GM18873 (cell line): ENCODE data around the gene HBEGF.

Experiments used
- ATAC-seq: cut with Tn5 transposase; IDR thresholded peaks from one replicate; pipeline ENCODE4 v1.9.1; 2021; ENCODE audit warnings: mild to moderate bottlenecking, moderate library complexity, moderate number of reproducible peaks; ENCODE audit not compliant: unreplicated experiment, low FRiP score

Gene HBEGF

DNA sequence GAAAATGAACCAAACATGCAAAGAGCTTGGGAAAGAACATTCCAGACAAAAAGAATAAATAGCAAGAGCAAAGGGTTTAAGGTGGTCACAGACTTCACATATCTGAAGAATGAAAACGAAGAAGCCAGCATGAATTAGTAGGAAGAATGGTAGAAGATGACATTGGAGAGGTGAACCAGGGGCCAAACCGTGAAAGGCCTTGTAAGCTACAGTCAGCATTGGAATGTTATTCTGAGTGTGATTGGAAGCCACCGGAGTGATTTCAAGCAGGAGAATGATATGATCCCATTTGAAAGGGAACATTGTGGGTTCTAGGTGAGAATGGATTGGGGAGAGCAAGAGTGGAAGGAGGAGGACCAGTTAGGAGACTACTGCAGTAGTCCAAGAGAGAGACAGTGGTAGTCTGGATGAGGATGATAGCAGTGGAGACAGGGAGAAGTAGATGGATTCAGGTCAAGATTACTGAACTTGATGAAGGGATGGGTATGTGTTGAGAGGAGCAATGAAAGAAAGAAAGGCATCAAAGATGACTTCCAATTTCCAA lies 36.6 kb downstream of the HBEGF start:
- ATAC-seq, result no peak

DNA sequence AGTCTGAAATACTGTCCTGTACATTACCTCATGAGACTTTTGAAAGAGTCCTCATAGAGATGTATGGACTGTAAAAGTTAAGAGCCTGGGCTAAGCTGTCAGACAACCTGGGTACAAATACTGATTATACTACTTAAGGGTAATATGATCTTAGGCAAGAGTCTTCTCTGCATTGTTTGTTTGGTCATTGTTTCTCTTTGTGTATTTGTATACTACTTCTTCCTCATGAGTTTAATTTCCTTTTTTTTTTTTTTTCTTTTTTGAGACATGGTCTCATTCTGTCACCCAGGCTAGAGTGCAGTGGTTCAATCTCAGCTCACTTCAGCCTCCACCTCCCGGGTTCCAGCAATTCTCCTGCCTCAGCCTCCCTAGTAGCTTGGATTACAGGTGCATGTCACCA lies 40.9 kb downstream of the HBEGF start:
- no peak for ATAC-seq

DNA sequence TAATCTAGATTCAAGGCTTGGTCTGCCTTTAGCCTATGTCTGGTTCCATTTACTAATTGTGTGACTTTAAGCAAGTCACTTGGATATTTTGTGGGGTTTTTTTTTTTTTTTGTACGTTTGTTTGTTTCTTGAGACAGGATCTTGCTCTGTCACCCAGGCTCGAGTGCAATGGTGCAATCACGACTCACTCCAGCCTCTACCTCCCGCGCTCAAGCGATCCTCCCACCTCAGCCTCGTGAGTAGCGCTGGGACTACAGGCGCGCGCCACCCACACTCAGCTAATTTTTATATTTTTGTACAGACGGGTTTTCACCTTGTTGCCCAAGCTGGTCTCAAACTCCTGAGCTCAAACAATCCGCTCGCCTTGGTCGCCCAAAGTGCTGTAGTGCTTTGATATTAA lies 42.4 kb downstream of the HBEGF start:
- no peak for ATAC-seq

DNA sequence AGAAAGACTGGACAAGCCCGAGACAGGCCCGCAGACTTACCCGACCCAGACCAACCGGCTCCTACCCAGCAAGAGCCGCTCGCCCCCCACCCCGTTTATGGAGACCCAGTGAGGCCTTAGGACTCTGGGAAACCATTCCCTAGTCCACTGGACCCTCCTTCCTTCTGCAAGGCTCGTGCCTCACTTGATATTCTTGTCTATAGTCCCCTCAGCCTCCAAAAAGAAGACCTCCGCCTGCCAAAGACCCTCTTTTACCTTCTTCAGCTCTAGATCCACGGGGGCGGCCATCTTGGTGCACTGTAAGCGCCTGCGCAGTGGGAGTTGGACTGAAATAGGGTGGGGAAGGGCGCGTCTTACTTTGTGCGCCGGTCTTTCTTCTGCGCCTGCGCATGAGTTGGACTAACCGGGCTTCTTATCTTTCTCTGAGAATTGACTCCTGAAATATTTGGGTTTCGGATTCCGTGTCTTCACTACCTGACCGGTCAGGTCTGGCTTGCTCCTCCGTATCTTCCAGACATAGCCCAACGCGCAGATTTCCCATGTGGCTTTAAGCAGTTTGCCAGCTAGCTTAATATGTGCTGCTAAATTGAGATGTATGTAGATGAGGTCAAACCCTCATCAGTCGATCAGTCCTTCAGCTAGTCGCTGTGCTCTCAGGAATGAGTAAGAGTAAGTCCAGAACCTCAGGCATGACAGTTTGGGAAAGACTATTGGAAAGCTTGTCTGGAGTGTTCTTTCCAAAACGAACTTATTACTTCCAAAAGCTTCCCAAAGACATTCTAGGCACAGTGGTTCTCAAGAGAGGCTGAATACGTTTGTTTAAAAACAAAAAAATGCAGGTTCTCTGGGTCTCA lies 43.4 kb downstream of the HBEGF start, which contains the start of gene PFDN1:
TSS of gene PFDN1 (minus strand) at position 316 of the 854 bp plus-strand sequence. CDS start at position 288, 28 bp downstream.
- peak; percentile 89 for ATAC-seq

DNA sequence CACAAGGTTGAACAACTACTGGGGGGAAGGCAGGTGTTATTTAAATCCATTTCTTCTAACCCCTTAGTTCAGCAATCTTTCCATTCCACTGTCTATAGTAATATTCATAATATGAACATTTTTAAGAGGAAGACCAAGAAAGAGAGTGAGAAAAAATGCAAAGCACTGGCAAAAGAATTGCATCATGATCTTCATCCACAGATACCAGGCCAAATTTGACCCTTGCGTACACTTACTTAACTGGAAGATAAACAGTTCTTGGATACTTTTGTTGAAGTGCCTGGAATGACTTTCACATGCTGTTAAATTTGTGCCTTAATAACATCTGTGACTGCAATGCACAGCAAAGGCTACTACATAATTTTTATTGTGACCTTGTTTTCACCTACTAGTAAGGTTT lies 45.3 kb downstream of the HBEGF start:
- ATAC-seq, result no peak

DNA sequence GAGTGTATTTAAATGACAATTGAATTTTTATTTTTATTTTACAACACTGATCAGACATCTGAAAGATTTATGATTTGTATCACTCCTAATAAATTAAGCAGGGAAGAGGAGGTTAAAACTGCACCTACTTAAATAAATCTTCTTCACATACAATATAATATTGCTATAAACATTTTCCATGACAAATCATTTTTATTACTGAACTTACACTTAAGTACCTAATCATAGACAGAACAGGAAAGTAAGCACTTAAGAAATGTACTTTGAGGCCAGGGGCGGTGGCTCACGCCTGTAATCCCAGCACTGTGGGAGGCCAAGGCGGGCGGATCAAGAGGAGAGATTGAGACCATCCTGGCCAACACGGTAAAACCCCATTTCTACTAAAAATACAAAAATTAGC lies 47.3 kb downstream of the HBEGF start:
- ATAC-seq, result no peak

DNA sequence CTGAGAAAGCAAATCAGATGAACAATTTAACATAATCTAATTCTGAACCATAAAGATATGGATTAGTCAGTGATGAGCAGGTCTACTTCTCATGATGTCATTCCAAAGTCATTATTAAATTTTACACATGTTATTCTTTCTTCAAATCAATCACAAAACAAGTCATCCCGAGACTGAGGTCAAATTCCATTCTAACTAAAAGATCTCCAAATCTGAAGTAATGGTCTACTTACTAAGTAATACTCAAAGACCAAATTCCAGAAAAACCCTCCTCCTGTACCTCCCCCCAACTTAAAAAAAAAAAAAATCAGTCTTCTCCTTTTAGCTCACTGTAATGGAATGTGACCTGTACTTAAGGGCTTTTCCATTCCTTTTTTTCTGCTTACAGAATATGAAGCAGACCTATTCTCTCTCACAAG lies 48.2 kb downstream of the HBEGF start:
- no peak for ATAC-seq

DNA sequence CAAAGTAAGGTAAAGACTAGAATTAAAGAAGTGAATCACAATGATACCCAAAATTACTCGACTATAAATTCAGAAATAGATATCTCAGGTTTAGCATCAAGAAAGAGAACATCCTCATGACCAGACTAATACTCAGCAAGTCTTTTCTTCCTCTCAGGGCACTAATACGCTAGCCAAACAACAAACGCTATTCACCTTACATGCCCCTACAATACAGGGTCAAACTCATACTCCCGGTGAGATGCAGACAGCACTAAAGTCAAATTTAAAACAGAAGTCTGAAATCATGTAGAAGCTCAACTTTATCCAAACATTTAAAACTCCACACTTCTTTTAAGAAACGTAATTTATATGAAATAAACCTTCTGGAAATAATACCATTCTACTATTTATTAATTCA lies 49.1 kb downstream of the HBEGF start:
- no peak for ATAC-seq

DNA sequence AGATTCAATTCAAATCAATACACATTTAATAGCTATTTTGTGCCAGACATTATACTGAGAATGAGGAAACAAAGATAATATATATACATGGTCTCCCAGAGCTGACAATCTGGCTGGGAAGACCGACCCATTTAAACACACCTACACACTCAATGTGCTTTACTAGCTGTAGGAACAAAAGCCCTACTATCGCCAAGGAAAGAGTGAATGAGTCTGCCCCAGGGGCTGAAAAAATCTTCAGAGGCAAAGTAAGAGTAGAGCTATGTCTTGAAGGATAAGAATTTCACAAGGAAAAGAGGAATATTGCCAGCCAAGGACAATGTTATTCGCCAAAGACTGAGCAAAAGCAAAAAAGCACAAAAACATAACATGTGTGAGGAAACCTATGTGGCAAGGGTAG lies 50.1 kb downstream of the HBEGF start:
- no peak for ATAC-seq

DNA sequence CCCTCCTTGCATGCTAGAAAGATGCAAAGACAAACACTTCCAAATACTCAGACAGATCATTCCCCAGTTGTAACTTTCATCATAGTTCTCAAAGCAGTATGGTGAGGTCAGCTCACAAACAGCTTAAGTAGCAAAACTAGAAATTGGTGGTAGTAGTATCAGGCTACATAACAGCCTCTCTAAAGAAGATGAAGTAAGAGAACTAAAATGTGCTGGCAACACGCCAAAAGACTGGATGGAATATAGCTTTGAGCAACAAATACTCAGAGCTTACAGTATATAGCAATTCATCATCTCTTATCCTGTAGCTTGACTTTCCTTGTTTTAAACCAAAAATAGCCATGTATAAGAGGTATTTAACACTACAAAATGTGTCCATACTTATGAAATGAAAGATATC lies 51.0 kb downstream of the HBEGF start:
- ATAC-seq, result no peak

DNA sequence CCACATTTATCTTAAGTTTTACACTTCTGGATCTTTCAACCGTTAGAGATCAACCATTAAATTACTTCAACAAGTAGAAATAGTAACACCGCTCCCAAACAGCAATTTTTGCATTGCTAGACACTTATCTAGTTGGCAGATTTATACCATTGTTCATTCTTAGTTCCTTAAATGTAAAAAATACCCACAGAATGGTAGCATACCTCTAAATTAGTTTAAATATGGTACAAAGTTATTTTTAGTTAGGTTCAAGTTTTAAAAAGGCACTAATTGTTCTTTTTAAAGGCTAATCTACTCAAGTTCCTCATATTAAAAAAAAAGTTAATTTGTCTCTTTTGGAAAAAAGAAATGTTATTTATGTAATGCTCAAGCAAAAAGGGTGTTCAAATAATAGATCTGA lies 51.6 kb downstream of the HBEGF start:
- no peak for ATAC-seq

DNA sequence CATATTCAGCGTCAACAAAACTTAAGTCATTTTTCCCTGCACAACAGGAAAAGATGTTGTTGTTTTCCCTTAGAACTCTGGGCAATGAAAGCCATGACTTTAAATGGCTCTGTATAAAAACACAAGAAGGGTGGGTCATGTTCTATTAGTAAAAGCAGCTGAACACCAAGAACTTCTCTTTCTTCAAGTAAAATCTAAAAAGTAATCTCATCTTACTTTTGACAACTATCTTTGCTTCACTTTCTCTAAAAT lies 52.6 kb downstream of the HBEGF start:
- ATAC-seq, result no peak

DNA sequence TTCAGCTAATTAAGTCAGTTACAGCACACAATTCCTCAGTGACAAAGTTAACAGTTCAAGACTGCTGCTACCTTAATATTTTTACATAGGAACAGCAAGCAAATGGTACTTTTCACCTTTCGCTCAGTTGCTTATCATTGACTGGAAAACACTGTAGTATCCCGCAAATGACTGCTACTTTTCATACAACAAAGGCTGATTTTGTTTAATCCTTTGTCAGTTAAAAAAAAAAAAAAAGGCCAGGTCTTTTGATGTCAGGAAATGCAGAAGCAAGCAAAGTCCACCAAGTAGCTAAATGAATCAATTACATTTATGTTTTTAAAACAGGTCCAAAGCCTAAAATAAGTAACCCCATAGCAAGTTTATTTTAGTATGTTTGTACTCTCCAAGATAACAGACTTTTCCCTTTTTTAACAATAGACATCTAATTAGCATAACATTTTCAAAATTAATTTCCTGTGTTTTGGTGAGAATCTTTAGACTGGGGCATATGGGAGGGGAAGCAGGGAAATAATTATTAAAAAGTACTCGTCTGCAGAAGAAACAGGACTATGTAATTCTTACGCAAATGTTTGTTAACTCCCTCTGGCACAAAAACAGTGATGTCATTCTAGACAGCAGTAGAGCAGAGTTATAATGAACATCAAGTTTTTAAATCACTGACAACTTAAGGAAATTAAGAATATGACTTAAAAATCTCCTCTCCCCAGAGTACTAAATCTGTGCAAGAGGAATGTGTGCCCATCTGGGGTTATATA lies 53.1 kb downstream of the HBEGF start:
- ATAC-seq, result no peak

DNA sequence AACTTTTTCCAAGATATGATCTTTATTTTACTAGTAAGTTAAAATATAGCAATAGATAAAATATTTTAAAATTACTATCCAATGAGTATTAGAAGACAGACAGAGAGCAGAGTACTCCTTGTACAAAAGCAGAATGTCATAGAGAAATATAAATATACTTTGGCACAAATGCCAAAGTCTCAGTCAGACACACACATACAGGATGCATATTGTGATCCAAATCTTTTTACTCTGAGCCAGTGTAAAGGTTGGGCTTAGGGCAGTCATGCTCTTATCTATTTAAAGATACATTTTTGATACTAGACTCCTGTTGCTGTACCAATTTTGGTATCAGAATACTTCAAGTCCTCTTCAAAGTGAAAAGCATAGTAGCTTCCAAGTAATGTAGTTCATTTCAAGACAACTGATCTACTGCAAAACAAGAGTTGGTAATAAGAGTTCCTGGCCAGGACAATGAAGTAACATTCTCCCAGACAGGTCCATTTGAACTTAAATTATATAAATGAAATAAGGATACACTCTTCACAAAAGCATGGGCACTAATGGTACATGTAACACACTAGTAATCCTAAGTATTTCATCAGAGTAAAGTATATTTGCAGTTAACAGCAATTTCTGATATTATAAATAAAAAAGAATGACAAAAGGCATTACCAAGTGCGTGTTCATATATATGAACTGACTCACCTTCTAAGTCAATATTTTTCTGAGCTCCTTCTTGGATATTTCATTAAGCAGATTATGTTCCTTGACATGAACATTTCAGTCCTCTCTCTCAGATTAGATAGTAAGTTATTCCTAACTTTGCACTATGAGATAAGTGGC lies 54.0 kb downstream of the HBEGF start:
- ATAC-seq, result no peak

DNA sequence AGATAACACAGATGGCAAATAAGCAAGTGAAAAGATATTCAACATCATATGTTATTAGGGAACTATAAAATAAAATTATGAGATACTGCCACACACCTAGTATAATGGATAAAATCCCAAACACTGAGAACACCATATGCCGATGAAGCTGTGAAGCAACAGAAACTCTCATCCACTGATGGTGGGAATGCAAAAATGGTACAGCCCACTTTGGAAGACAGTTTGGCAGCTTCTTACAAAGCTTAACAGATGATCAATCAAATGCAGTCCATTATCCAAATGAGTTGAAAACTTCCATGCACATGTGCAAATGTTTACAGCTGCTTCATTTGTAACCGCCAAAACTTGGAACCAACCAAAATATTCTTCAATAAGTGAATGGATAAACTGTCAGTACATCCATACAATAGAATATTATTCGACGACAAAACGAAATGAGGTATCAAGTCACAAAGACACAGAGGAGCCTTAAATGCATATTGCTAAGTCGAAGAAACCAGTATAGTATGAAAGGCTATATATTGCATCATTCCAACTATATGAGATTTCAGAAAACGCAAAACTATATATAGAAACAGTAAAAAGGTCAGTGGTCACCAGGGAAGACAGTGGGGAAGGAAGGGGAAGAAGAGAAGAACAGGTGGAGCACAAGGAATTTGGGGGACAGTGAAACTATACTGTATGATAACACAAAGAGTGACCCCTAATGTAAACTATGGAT lies 58.4 kb downstream of the HBEGF start:
- no peak for ATAC-seq

DNA sequence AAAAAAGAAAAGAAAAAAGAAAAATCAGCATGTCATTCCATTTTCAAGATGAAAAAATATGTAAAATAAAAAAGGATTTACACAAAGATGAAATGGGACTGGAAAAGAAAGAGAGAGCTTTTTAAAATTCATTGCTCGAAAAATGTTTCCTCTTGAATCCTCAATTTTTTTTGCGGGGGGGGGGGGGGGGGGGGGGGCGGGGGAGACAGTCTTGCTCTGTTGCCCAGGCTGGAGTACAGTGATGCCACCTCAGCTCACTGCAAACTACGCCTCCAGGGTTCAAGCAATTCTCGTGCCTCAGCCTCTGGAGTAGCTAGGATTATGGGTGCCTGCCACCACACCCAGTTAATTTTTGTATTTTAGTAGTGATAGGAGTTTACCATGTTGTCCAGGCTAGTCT lies 60.0 kb downstream of the HBEGF start:
- no peak for ATAC-seq

DNA sequence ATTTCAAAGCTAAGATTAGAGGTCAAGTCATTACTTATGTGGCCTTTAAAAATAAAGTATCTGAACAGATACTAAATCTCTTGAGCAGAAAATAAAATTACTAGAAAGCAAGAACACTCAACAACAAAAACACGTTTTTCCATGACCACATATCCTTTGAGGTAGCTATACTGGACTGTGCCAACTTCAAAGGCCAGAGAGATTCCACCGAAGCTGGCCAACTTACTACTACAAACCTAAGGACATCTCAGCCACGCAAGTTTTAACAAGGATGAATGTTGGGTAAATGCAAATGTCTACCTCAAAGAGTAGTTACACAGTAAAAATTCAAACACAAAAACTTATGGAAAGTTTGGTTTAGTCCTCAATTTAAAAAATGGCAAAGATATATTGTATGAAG lies 62.4 kb downstream of the HBEGF start:
- ATAC-seq, result no peak
